ENCODE data around the gene CFAP68.
A peak's percentile ranks its signal among the peaks of the same experiment; 100 is the strongest.

CFAP68 gene, protein sequence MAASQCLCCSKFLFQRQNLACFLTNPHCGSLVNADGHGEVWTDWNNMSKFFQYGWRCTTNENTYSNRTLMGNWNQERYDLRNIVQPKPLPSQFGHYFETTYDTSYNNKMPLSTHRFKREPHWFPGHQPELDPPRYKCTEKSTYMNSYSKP

DNA sequence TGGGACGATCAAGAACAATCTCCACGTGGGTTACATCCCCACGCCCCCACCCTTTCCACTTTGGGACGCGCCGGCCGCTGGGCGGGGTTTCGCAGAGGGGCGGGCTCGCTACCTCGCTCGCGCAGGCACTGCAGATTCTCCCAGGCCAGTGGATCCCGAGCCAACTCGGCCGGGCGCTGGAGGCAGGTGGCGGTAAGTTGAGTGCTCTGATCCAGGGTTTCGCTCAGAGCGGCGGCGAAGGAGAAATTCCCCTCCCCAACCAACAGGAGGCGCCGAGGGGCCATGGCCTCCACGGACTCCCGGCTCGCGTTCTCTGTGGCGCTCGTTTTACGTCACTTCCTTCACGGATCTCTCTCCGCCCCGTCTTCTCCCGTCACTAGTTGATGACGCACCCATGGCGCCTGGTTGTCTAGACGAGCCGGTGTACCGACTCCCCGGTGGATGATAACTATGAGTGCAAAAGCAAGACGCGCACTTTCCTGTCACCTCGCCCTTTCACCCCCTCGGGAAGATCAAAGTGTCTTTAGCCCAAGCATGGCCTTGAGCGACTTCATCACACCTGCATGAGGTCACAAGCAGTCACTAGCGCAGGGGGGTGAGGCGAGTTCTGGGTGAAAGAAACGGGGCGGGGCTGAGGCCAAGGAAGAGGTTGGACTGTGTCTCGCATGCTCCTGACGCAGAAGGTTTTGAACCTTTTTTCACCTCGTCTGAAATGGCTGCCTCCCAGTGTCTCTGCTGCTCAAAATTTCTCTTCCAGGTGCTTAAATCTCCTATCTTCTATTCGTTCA lies at the start of gene CFAP68, which contains the start of gene FDXACB1:
CFAP68 (plus strand) TSS at position 693 of the 788 bp plus-strand sequence; CDS start at position 713, 20 bp downstream.
FDXACB1 (minus strand) TSS at position 317 of the 788 bp plus-strand sequence; CDS start at position 284, 33 bp downstream.
- DNase-seq = peak; percentile 100

DNA sequence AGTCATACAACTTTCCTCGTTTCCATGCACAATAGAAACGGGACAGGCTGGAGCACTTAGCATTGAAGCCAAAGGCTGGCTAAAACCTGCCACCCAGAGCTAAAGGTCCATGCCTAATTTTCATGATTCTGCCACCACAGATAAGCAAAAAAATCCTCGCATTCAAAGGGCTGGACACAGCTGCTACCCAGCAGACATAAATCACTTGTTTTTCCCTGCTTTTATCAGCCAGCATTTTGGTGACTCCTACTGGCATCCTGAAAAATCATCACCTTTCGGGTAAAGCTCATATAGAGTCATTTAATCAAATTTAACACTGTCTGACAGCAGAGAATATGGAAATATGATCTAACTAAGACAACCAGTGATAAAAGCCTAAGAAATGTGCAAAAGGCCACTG lies 45.8 kb upstream of the CFAP68 start:
- peak; percentile 28 for DNase-seq

DNA sequence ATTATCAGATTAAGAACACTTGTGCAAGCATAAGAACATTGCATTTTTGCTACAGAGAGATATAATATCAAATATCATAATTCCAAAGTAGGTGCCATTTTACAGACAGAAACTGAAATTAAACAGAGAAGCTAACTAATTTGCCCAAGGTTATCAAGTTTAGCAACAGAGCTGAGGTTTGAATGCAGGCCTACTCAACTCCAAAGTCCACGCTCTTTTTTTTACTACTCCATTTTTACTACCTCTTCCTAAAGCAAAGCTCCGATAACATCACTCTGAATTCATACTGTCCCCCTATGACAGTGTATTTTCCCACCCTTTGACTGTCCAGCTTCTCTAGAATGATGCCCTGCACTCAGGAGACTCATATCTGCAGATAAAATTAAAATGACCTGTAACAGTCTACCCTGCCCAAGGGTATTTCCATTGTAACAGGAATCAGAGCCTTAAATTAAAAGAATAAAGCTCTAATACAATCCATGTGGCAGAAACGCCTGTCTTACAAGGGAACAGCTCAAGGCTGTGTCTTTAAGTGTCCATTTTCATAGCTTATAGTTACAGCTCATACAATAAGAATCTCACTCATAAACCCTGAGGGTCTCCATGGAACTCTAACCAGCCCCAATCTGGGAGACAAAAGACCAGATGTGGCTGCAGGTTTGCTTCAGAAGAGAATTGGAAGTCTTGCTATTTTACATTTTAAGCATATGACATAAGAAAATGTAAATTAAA lies 44.7 kb upstream of the CFAP68 start:
- no peak for DNase-seq

DNA sequence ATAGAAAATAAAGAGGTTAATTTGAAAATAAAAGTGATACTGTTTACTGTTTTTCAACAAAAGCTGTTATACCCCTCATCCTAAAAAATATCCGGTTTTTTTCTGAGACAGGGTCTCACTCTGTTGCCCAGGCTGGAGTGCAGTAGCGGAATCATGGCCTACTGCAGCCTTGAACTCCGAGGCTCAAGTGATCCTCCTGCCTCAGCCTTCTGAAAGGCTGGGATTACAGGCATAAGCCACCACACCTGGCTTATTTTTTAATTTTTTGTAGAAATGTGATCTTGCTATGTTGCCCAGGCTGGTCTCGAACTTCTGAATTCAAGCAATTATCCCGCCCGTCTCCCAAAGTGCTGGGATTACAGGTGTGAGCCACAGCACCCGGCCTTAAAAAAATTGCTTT lies 43.7 kb upstream of the CFAP68 start:
- DNase-seq = no peak

DNA sequence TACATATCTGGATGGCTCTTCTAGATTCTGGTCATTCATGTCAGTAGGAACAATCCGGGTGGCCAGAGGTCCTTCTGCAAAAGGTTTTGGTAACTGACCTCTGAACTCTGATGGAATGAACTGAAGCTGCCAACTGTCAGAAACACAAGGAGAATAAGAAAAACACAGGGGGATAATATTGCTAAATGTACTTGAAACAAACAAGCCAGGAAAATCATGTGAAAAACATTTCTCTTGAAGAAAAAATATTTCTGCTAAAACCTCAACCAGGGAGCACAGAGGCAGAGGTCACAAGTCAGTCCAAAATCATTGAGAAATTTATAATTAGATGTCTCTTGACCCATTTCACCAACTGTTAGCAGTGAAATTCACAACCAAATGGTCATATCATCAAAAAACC lies 43.2 kb upstream of the CFAP68 start:
- DNase-seq = no peak

DNA sequence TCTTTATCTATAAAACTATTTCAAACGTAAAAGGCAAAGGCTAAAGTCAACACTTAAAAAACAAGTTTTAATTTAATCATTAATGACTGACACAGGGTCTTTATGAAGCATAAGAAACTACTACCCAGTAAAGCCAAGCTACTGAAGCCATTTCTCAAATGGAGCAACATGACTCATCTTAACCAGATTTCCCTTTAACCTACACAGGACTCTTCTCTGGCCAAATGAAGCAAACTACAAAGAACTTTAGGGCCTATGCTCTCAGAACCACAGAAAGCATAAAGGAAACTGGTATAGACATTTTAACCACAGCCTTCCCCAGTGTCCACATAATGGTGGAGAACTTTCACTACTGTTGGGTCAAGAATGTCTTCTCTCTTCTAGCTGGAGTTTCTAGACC lies 42.6 kb upstream of the CFAP68 start:
- no peak for DNase-seq

DNA sequence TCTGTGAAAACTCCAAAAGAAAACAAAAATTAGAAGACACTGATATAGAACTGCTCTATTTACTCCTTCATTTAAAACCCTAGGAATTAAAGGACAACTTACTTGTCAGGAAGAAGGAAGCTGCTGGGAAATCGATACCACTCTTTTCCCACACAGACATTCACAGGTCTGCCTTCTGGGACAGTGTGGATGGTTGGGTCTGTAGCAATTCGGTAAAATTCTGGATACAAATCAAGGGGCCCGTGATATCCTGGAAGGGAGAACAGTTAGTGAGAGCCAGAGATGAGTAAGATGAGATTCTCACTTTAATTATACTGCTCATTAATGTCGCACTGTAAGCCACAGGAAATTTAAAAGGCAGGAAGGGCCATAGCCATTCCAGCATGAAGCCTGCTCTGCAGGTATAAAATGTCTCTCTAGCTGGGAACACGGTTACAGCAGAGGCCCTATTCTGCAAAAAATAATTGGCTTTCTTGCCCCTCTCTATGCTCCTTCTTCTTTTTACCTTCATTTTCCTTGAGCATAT lies 41.9 kb upstream of the CFAP68 start:
- DNase-seq = no peak

DNA sequence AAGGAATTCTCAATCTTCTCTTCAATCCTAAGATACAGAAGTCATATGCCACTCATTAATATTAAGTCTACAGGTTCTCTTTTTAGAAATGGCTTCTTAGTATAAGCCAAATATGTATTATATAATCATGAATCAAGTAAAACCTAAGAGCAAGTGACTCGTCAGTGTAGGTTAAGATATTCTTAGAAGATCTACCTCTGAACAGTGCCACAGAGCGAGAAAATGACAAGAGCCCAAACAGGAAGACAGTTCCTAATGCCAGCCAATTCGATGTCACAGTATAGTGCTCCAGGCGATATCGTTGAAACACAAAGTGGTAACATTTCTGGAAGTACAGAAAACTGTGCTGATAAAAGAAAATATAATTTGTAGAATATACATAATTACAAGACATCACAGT lies 41.3 kb upstream of the CFAP68 start:
- DNase-seq = no peak

DNA sequence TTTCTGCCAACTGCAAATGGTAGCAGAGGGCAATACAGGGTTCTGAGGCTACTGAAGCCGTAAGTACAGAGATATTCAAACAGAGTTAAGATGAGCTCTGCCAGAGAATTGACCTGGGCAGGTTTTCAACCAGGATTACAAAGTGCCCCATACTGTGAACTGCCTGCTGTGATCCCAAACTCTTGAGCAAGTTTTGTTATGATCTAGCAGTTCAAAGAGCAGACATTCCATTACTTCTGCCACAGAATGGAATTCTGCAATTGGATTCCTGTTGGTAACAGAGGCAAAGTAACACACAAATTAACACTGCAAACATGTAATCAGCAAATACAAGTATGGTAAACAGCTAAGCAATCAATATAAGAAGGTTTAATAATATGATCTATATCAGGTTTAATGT lies 39.2 kb upstream of the CFAP68 start:
- DNase-seq = no peak

DNA sequence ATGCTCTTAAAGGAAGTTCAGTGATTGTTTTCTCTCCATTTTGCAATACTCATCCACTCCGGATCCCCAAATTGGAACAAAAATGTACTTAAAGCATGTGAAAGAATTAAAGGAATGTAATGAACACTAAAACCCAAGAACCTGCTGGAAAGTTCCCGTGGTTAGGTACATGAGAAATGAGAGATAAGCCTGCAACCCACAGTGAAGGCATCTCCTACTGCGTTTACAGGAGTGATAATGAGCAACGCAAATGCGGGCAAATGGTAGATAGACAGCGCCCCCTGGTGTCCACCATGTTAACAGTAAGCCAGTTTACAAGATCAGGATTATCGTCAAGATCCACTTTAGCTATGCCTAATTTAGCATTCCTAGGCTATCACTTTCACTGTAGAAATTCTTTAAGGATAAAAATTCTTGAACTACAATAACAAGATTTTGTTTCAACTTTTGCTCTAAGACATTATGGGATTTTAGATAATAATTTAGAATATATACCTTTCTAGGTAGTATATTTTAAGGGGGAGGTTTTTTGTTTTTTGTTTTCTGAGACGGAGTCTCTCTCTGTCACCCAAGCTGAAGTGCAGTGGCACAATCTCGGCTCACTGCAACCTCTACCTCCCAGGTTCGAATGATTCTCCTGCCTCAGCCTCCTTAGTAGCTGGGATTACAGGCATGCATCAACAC lies 37.8 kb upstream of the CFAP68 start:
- peak; percentile 84 for DNase-seq

DNA sequence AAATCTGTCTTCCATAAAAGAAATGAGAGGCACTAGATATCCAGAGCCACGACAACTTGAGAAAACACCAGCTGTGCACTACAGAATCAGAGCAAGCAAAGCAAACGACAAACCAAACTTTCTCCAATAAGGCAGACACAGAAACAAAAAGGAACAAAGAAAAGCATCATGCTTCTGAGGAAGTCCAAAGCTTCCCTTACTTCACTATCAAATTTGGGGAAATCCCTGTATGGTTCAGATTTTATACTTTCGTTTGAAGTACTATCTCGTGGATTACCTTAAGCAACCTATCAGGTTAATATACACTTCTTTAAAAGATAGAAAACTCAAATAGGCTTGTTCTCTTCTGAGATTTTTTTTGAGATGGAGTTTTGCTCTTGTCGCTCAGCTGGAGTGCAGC lies 35.7 kb upstream of the CFAP68 start:
- no peak for DNase-seq

DNA sequence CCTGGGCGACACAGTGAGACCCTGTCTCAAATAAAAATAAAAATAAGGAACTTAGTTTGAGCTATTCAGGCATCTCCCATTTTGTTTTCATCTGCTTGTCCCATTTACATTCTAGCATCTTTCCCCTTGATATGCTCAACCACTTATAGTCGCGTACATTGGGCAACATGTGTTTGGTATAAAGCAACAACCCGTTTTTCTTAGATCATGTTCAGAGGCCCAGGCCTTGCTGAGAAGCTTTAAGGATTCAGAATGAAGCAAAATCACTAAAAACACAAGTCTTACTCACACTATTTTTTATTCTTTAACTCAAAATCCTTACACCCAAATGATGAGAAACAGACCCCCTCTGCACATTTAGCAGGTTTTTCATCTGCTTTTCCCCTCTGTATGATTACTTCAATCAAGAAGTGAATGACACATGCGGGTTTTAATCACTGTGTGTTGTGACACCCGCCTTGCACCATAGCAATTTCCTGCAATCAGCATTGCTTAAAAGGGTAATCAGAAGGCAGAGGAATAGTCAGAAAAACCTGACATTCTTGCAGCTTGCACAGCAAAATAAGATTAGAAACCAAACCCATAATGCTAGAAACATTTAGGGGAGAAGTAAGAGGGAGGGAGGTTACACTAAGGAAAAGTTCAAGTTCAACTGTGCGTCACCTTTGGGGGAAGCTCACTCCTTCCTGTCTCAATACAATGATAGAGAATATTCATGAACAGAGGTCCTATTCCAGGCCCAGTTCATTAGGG lies 33.9 kb upstream of the CFAP68 start:
- DNase-seq = no peak

DNA sequence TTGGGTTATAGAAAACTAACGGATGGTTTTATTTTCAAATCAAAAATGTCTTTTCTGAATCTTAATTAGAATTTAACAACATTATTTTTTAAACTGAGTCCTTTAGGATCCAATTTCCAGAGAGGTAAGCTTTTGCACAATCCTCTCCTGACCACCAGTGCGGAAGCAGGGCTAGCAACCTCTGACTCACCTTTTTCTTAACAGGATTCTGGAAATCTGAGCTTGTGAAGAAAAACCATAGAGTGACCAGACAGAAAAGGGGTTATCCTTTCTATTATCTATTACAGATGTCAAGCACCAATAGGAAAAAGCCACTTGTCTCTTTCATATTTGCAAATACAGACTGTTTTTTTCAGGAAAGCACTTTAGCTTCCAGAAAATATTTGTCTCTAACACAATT lies 33.3 kb upstream of the CFAP68 start:
- DNase-seq = no peak

DNA sequence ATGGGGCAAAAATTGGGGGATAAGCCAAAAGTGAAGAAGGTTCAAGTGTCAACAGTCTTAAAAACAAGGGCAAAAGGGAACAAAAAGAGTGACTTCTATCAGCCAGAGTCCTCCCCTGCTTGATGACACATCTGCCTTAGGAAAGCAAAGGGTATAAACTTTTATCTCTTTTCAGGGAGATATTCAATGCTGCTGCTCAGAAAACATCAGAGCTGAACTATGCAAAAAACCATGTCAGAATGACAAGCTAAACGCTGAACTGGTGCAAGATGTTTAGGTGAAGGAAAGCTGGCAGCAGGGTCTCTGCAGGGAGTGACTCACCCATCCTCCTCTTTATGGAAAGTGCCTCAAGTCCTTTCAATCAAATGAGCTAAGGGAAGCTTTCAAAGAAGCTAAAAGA lies 32.7 kb upstream of the CFAP68 start:
- DNase-seq = no peak

DNA sequence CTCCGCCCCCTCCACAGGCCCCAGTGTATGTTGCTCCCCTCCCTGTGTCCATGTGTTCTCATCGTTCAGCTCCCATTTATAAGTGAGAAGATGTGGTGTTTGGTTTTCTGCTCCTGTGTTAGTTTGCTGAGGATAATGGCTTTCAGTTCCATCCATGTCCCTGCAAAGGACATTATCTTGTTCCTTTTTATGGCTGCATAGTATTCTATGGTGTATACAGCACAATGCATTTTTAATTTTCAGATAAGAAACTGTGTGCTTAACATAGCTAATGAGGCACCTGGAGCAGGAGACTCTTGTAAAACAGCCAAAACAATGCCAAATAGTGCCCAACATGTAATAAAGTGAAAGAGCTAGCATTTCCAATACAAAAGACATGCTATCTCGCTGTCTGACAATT lies 29.7 kb upstream of the CFAP68 start:
- DNase-seq = no peak

DNA sequence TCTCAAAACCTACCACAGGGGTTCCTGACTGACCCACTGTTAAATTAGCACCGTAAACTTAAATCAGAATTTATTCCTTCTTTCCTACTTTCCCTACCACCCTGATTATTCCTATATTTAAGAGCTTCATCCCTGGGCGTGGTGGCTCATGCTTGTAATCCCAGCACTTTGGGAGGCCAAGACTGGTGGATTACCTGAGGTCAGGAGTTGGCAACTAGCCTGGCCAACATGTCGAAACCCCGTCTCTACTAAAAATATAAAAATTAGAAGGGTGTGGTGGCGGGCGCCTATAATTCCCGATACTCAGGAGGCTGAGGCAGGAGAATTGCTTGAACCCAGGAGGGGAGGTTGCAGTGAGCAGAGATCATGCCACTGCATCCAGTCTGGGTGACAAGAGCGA lies 28.3 kb upstream of the CFAP68 start:
- no peak for DNase-seq

DNA sequence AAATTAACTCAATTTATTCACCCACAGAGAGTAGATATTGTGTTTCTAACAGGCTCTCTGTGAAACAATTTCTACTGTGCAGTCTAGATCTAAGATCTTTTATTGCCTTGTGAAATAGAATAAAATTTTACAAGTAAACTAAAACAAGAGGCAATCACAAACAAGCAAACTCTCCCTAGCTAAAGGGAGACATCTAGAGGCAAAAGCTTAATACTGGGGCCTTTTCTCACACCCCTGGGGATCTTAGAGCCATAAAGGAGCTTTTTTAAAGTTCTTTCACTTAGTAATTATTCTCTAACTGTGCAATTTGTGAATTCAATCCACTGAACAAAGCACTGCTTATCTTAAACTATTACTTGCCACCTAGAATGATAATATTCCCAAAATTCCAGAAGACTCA lies 27.7 kb upstream of the CFAP68 start:
- peak; percentile 18 for DNase-seq

DNA sequence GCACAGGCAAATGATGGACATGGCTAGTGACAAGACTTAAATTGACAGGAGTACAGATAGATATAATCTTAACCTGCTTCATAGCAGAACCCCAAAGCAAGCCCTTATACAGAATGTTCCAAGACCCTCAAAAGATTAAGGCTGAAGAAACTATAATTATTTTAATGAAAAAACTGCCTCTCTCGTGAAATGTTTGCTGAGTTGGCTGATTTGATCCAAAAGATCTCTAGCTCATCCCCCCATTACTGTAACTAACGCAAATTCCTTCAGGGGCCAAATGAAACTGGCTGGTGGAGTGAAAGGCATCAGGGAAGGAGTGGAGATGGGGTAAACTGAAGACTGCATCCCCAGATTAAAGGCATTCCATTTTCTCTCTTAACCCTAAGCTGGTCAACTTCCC lies 27.2 kb upstream of the CFAP68 start:
- DNase-seq = no peak

DNA sequence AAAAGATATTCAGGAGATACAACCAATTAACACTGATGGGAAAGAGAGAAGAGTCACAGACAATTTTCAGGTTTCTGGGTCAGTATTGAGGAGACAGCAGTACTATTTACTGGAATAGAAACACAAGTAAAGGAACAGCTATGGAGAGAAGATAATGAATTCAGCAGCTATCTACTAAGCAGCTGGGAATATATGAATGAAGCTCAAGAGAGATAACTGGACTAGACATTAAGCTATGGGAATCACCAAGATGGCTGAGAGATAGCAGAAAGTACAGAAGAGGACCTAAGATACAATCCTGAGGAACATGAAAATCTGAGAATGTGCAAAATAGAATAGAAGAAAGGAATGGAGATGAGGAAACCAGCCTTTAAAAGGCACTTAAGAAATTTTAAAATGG lies 23.8 kb upstream of the CFAP68 start:
- no peak for DNase-seq

DNA sequence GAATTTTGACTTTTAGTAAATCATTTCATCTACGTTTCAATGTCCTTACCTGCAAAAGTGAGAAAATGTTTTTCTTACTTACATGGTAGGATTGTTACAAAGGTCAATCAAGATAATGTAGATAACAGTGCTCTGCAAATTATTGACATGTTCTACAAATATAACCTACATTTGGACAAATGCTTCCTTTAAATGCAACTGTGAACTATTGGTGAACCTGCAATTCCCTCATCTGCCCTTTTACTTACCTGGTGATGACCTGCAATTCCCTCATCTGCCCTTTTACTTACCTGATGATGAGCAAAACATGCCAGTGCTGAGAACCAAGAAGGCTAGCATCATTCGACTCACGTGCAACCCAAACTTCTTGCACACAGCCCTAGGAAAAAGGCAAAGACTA lies 19.1 kb upstream of the CFAP68 start:
- DNase-seq = no peak

DNA sequence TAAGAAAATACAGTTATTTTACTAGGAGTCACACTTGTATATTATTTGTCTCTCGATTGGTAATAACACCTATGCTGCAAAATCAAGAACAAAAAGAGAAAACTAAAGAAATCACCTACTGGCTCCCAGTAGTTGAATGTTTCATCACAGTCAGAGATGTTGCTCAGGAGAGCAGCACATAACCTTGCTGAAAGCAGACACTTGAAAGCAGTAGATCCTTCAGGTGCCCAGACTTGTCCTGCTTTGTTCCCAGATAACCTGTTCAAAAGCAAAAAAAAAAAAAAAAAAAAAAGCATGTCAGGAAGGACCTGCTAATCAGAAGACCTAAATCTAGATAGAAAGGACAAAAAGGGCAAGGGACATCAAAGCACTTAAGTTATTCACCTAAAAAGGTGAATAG lies 9.2 kb upstream of the CFAP68 start:
- no peak for DNase-seq

DNA sequence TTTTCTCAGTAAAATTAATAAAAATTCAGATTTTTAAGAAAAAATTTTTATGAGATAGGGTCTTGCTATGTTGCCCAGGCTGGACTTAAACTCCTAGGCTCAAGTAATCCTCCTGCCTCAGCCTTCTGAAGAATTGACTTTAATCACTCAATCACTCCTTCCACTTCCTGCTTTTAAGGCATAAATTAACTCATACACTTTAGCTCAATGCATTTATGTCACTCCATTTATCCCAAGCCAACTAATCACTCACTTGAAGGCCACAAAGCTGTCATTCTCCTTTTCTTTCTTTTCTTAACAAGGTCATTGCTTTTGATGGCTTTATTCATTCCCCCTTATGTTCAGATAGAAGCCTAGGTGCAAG lies 8.8 kb upstream of the CFAP68 start:
- DNase-seq = peak; percentile 83

Measured in NCI-H69 (cell line).